ENCODE data around the gene AP2B1.

DNA sequence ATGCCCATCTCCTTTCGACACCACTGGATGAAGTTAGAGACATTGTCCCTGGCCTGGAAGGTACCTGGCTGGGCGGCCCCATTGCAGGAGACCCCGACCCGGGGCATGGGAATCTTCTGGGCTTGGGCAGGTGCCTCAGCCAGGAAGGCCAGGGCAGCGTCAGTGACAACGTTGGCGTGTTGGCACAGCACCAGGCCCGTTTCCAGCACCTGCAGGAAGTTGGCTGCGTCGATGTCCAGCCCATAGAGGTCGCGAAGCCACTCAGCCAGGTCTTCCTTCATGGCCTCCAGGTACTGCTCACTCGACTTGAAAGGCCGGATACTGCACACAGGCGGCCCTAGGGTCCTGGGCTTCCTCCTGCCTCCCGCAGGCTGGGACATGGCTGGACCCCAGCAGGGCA is 165.3 kb downstream of the AP2B1 start:
- TF ChIP-seq, protein P1, sequence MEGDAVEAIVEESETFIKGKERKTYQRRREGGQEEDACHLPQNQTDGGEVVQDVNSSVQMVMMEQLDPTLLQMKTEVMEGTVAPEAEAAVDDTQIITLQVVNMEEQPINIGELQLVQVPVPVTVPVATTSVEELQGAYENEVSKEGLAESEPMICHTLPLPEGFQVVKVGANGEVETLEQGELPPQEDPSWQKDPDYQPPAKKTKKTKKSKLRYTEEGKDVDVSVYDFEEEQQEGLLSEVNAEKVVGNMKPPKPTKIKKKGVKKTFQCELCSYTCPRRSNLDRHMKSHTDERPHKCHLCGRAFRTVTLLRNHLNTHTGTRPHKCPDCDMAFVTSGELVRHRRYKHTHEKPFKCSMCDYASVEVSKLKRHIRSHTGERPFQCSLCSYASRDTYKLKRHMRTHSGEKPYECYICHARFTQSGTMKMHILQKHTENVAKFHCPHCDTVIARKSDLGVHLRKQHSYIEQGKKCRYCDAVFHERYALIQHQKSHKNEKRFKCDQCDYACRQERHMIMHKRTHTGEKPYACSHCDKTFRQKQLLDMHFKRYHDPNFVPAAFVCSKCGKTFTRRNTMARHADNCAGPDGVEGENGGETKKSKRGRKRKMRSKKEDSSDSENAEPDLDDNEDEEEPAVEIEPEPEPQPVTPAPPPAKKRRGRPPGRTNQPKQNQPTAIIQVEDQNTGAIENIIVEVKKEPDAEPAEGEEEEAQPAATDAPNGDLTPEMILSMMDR (conservative IDR thresholded peaks at IDR 0.05; ENCODE audit: low read depth, low read length), result no peak
- TF ChIP-seq EZH2 (IDR thresholded peaks at IDR 0.05; ENCODE audit: low read length, unreplicated experiment), result no peak
- no peak for TF ChIP-seq EZH2phosphoT487 (IDR thresholded peaks at IDR 0.05; ENCODE audit: borderline replicate concordance, low read length)

Measured in PC-3 (cell line).